ENCODE data around the gene NME5. TPM values are rescaled to one million over a fixed set of nuclear protein-coding genes. Genes with fewer than 3 reads are reported as not detected.
A peak's percentile ranks its signal among the peaks of the same experiment; 100 is the strongest.
"Not testable (repeated sequence)": the region's sequence is repeated elsewhere in the genome, so short reads cannot be mapped to it uniquely, and the experiment has no call there.

The NME5 gene
- 0.60 and 1.1 TPM in 2 replicates for total RNA-seq

DNA sequence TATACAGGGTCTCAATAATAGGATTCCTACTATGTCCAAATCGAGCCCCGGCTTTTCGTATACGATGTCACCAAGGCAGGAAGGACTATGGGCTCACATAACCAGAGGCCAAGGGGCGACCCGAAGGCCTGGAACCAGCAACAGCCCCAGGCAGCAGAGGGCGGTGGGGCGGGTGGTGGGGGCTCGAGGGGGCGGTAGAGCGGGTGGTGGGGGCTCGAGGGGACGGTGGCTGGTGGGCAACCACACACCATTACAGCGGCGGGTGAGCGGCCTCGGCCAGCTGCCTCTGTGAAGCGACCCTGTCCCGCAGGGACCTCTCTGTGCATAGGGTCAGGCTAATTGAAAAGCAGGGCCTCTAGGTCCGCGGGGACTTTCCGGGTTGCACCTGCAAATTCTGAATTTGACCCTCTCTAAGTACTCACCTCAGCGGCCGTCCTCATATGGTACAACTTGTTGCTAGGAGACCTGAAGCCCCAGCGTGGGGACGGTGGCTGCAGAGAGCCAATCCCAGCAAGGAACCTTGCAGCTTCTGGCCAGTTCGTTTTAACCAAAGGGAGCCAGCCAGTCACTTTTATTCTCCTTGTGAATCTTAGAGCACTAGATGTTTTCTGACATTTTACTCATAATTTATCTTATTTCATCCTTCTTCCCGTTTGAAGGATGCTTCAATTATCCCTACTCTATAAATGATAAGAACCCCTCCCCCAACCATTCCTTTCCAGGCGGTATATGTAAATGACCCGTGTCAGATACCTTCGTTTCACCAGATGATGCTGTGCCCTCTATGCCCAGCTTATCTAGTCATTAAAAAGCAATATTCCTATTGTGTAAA lies at the start of gene NME5:
TSS of gene NME5 (minus strand) at position 480 of the 832 bp plus-strand sequence. CDS start 648 bp downstream, outside the sequence.
- DNase-seq (ENCODE audit: low read depth in 2 of 2) = peak; percentile 70 to 81

- DNase-seq (ENCODE audit: low read depth in 2 of 2) = no peak
These were observed 49.4 kb upstream of the NME5 start for GRCh38 chr5:138188626-138189025.

- DNase-seq (ENCODE audit: low read depth in 2 of 2) = peak in 1 of 2 donors; percentile 3
These were observed 46.8 kb upstream of the NME5 start for GRCh38 chr5:138186002-138186447.

DNA sequence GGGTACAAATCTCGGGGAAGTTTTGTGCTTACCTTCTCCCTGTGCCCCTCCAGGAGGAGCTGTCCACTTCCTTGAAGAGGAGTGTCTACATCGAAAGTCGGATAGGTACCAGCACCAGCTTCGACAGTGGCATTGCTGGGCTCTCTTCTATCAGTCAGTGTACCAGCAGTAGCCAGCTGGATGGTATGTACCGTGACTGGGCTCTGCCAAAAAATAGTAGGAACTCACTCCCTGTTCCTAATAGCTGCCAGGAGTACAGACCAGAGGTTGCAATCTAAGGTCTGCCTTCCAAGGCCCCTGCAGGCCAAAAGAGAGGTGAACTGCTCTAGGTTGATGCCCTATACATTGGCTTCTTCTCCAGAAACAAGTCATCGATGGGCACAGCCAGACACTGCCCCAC lies 43.6 kb upstream of the NME5 start:
- no peak for DNase-seq (ENCODE audit: low read depth in 2 of 2)

GRCh38 chr5:138180841-138181240 lies 41.6 kb upstream of the NME5 start:
- no peak for DNase-seq (ENCODE audit: low read depth in 2 of 2)

GRCh38 chr5:138180183-138180782 lies 41.1 kb upstream of the NME5 start:
- peak; percentile 65 to 76 for DNase-seq (ENCODE audit: low read depth in 2 of 2)

- DNase-seq (ENCODE audit: low read depth in 2 of 2) = no peak
These were observed 40.1 kb upstream of the NME5 start for GRCh38 chr5:138179277-138179857.

DNA sequence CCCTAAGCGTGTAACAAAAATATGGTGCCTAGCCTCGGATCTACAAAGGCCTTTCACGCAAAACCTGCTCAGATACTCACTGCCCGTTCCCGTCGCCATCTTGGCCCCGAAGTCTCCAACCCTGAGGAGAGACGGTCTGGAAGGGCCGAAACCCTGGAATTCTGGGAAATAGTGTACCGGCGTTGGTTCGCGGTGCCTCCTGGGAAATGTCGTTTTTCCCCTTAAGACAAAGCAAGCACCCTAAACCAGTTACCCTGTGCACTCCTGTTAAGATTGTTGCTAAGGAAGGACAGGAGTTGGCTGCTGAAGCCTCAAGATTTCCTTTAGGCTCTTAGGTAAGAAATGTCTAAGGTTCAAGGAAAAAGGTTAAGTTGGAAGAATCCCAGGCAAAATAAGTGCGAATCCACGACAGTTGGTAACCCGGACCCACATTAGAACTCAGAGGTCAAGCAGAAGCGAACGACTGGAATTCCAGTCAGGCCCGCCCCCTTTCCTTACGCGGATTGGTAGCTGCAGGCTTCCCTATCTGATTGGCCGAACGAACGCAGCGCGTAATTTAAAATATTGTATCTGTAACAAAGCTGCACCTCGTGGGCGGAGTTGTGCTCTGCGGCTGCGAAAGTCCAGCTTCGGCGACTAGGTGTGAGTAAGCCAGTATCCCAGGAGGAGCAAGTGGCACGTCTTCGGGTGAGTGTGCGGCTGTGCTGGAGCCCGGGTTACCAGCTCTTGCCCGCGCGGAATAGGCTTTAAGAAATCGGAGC lies 39.5 kb upstream of the NME5 start, which contains the start of the genes BRD8 and KIF20A:
TSS of gene BRD8 (minus strand) at position 115 of the 761 bp plus-strand sequence. CDS start at position 99, 16 bp downstream.
TSS of gene KIF20A (plus strand) at position 597 of the 761 bp plus-strand sequence. CDS start 569 bp downstream, outside the sequence.
- DNase-seq (ENCODE audit: low read depth in 2 of 2) = peak; percentile 97

GRCh38 chr5:138177941-138178515 lies 38.8 kb upstream of the NME5 start:
- DNase-seq (ENCODE audit: low read depth in 2 of 2) = peak; percentile 39 to 45

GRCh38 chr5:138170299-138170698 lies 31.1 kb upstream of the NME5 start:
- DNase-seq (ENCODE audit: low read depth in 2 of 2) = no peak

GRCh38 chr5:138169124-138169523 lies 29.9 kb upstream of the NME5 start:
- DNase-seq (ENCODE audit: low read depth in 2 of 2) = no peak

DNA sequence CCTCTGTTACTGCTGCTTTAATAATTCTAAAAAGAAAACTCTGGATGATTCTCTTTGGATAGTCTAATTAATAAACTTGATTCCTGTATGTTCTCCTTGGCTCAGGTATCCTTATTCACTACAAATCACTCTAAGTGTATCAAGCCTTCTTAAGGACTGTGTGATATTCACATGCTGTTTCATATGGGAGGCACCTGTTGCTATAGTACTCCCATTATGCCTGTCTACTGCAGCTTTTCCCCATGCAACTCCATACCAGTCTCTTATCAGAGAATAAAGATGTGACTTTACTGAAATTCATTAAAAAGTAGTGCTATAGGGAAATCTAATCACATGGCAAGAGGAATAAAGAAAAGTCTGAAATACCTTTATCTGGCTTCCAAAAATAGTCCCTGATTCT lies 24.5 kb upstream of the NME5 start:
- DNase-seq (ENCODE audit: low read depth in 2 of 2) = no peak

GRCh38 chr5:138160706-138161105 lies 21.5 kb upstream of the NME5 start:
- no peak for DNase-seq (ENCODE audit: low read depth in 2 of 2)

GRCh38 chr5:138159666-138160065 lies 20.4 kb upstream of the NME5 start:
- no peak for DNase-seq (ENCODE audit: low read depth in 2 of 2)

- DNase-seq (ENCODE audit: low read depth in 2 of 2) = no peak
These were observed 18.4 kb upstream of the NME5 start for GRCh38 chr5:138157626-138158025.

DNA sequence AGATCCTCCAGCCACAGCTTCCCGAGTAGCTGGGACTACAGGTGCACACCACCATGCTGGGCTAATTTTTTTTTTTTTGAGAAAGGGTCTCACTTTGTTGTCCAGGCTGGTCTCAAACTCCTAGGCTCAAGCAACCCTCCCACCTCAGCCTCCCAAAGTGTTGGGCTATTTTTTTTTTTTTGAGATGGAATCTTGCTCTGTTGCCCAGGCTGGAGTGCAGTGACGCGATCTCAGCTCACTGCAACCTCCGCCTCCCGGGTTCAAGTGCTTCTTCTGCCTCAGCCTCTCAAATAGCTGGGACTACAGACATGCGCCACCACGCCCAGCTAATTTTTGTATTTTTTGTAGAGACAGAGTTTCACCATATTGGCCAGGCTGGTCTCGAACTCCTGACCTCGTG lies 16.7 kb upstream of the NME5 start:
- not testable (repeated sequence) for DNase-seq (ENCODE audit: low read depth in 2 of 2)

GRCh38 chr5:138149530-138149929 lies 10.3 kb upstream of the NME5 start:
- DNase-seq (ENCODE audit: low read depth in 2 of 2) = peak in 1 of 2 donors; percentile 44

- peak; percentile 37 to 89 for DNase-seq (ENCODE audit: low read depth in 2 of 2)
These were observed 9.6 kb upstream of the NME5 start for GRCh38 chr5:138148811-138149210.

DNA sequence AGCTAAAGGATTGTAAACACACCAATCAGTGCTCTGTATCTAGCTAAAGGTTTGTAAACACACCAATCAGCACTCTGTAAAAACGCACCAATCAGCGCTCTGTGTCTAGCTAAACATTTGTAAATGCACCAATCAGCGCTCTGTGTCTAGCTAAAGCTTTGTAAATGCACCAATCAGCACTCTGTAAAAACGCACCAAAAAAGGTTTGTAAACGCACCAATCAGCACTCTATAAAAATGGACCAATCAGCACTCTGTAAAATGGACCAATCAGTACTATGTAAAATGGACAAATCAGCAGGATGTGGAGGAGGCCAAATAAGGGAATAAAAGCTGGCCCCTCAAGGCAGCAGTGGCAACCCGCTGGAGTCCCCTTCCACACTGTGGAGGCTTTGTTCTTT lies 4.3 kb upstream of the NME5 start:
- not testable (repeated sequence) for DNase-seq (ENCODE audit: low read depth in 2 of 2)

- DNase-seq (ENCODE audit: low read depth in 2 of 2) = no peak
These were observed 2.5 kb upstream of the NME5 start for GRCh38 chr5:138141734-138142133.

DNA sequence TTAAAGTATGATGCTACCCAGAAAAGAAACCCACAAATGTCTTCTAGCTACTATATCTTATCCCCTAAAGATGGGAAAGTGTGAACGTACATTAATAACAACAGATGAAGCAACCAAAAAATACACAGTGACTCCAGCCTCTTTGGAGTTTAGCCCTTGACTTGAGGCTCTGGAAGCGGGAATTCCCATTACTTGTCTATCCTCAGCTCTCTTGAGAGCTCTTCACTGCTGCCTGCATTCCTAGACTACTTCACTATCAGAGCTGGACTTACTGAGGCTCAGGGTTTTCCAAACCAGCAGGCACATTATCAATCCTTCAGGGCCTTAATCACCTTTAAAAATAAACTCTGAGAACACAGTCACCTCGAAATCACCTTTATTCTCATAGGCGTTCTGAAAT lies 1.0 kb upstream of the NME5 start:
- DNase-seq (ENCODE audit: low read depth in 2 of 2) = no peak

Measured in lung microvascular endothelial cell (primary cell).